ENCODE measurements around the gene TMEM41B.
A peak's percentile ranks its signal among the peaks of the same experiment; 100 is the strongest.
"Not testable (repeated sequence)": the region's sequence is repeated elsewhere in the genome, so short reads cannot be mapped to it uniquely, and the experiment has no call there.

The TMEM41B gene

GRCh38 chr11:9314291-9315077 is at the start of gene TMEM41B:
TSS of gene TMEM41B (minus strand) at chr11:9314593. CDS start at chr11:9314441, 152 bp downstream.
- no peaks in the 10 kb centered on the region for H3K9me3 Mint-ChIP-seq
- H3K4me1 Mint-ChIP-seq (ENCODE audit: low read depth) = peaks cover 26% of the 10 kb centered on the region
- H3K27ac Mint-ChIP-seq = peak within 1 kb of the TSS; percentile 94
- peaks cover 26% of the 10 kb centered on the region for H3K27me3 Mint-ChIP-seq (ENCODE audit: low read depth)
- peaks cover 20% of the 10 kb centered on the region for H3K36me3 Mint-ChIP-seq (ENCODE audit: low read depth)
- DNase-seq (ENCODE audit: low spot score) = peak; percentile 100
- H3K4me3 Mint-ChIP-seq = peak within 1 kb of the TSS; percentile 95

GRCh38 chr11:9362393-9362863 is 48.0 kb upstream of the TMEM41B start:
- Mint-ChIP-seq H3K27me3 (ENCODE audit: low read depth) (peaks cover 3% of the 10 kb centered on the region), H3K9me3 (no peaks in the 10 kb centered on the region), H3K4me1 (ENCODE audit: low read depth) (peaks cover 27% of the 10 kb centered on the region), H3K4me3 (no peak overlapping the region), H3K36me3 (ENCODE audit: low read depth) (no peaks in the 10 kb centered on the region), H3K27ac (peak overlapping the region; percentile 6)
- DNase-seq (ENCODE audit: low spot score) = no peak

- not testable (repeated sequence) for H3K27ac Mint-ChIP-seq; H3K9me3 Mint-ChIP-seq; H3K36me3 Mint-ChIP-seq (ENCODE audit: low read depth); H3K4me3 Mint-ChIP-seq; H3K27me3 Mint-ChIP-seq (ENCODE audit: low read depth); DNase-seq (ENCODE audit: low spot score)
- peaks cover 27% of the 10 kb centered on the region for H3K4me1 Mint-ChIP-seq (ENCODE audit: low read depth)
Observed at GRCh38 chr11:9360862-9361622, 46.6 kb upstream of the TMEM41B start.

GRCh38 chr11:9357041-9357440 is 42.6 kb upstream of the TMEM41B start:
- H3K27me3 Mint-ChIP-seq (ENCODE audit: low read depth) = no peaks in the 10 kb centered on the region
- no peak for DNase-seq (ENCODE audit: low spot score)
- no peak overlapping the region for H3K27ac Mint-ChIP-seq
- no peaks in the 10 kb centered on the region for H3K36me3 Mint-ChIP-seq (ENCODE audit: low read depth)
- no peak overlapping the region for H3K4me3 Mint-ChIP-seq
- peaks cover 6% of the 10 kb centered on the region for H3K4me1 Mint-ChIP-seq (ENCODE audit: low read depth)
- H3K9me3 Mint-ChIP-seq = no peaks in the 10 kb centered on the region

- Mint-ChIP-seq H3K36me3 (ENCODE audit: low read depth) (no peaks in the 10 kb centered on the region), H3K27ac (no peak overlapping the region), H3K4me3 (no peak overlapping the region), H3K27me3 (ENCODE audit: low read depth) (peaks cover 16% of the 10 kb centered on the region), H3K9me3 (no peaks in the 10 kb centered on the region), H3K4me1 (ENCODE audit: low read depth) (peaks cover 19% of the 10 kb centered on the region)
- no peak for DNase-seq (ENCODE audit: low spot score)
Observed at GRCh38 chr11:9351321-9351881, 37.0 kb upstream of the TMEM41B start.

- not testable (repeated sequence) for H3K4me3 Mint-ChIP-seq; DNase-seq (ENCODE audit: low spot score); H3K9me3 Mint-ChIP-seq; H3K27ac Mint-ChIP-seq; H3K36me3 Mint-ChIP-seq (ENCODE audit: low read depth)
- Mint-ChIP-seq H3K27me3 (ENCODE audit: low read depth) (peaks cover 16% of the 10 kb centered on the region), H3K4me1 (ENCODE audit: low read depth) (peaks cover 19% of the 10 kb centered on the region)
Observed at GRCh38 chr11:9347779-9348178, 33.4 kb upstream of the TMEM41B start.

- H3K4me1 Mint-ChIP-seq (ENCODE audit: low read depth) = peaks cover 19% of the 10 kb centered on the region
- H3K9me3 Mint-ChIP-seq = no peaks in the 10 kb centered on the region
- peak overlapping the region; percentile 1 for H3K4me3 Mint-ChIP-seq
- H3K36me3 Mint-ChIP-seq (ENCODE audit: low read depth) = no peaks in the 10 kb centered on the region
- DNase-seq (ENCODE audit: low spot score) = peak; percentile 41
- peak overlapping the region; percentile 12 for H3K27ac Mint-ChIP-seq
- peaks cover 16% of the 10 kb centered on the region for H3K27me3 Mint-ChIP-seq (ENCODE audit: low read depth)
Observed at GRCh38 chr11:9347100-9347499, 32.7 kb upstream of the TMEM41B start.

GRCh38 chr11:9344061-9344680 is 29.8 kb upstream of the TMEM41B start:
- Mint-ChIP-seq H3K9me3 (no peaks in the 10 kb centered on the region), H3K4me1 (ENCODE audit: low read depth) (peaks cover 17% of the 10 kb centered on the region), H3K27me3 (ENCODE audit: low read depth) (peaks cover 7% of the 10 kb centered on the region), H3K36me3 (ENCODE audit: low read depth) (no peaks in the 10 kb centered on the region), H3K27ac (no peak overlapping the region), H3K4me3 (no peak overlapping the region)
- no peak for DNase-seq (ENCODE audit: low spot score)

- Mint-ChIP-seq H3K4me3 (no peak overlapping the region), H3K27ac (no peak overlapping the region)
Observed at GRCh38 chr11:9341638-9342178, 27.3 kb upstream of the TMEM41B start.

GRCh38 chr11:9332655-9333054 is 18.3 kb upstream of the TMEM41B start:
- H3K9me3 Mint-ChIP-seq = no peaks in the 10 kb centered on the region
- no peaks in the 10 kb centered on the region for H3K36me3 Mint-ChIP-seq (ENCODE audit: low read depth)
- DNase-seq (ENCODE audit: low spot score) = no peak
- no peaks in the 10 kb centered on the region for H3K27me3 Mint-ChIP-seq (ENCODE audit: low read depth)
- H3K4me3 Mint-ChIP-seq = no peak overlapping the region
- H3K27ac Mint-ChIP-seq = no peak overlapping the region
- H3K4me1 Mint-ChIP-seq (ENCODE audit: low read depth) = peaks cover 2% of the 10 kb centered on the region

More at GRCh38 chr11:9341638-9342178, 27.3 kb upstream of the TMEM41B start:
- no peaks in the 10 kb centered on the region for H3K27me3 Mint-ChIP-seq (ENCODE audit: low read depth)
- H3K4me1 Mint-ChIP-seq (ENCODE audit: low read depth) = no peaks in the 10 kb centered on the region
- H3K36me3 Mint-ChIP-seq (ENCODE audit: low read depth) = no peaks in the 10 kb centered on the region
- no peak for DNase-seq (ENCODE audit: low spot score)
- no peaks in the 10 kb centered on the region for H3K9me3 Mint-ChIP-seq

GRCh38 chr11:9330387-9331384 is 16.3 kb upstream of the TMEM41B start:
- no peaks in the 10 kb centered on the region for H3K27me3 Mint-ChIP-seq (ENCODE audit: low read depth)
- DNase-seq (ENCODE audit: low spot score) = no peak
- H3K4me3 Mint-ChIP-seq = no peak overlapping the region
- no peaks in the 10 kb centered on the region for H3K9me3 Mint-ChIP-seq
- no peaks in the 10 kb centered on the region for H3K36me3 Mint-ChIP-seq (ENCODE audit: low read depth)
- no peak overlapping the region for H3K27ac Mint-ChIP-seq
- H3K4me1 Mint-ChIP-seq (ENCODE audit: low read depth) = peaks cover 2% of the 10 kb centered on the region

- H3K36me3 Mint-ChIP-seq (ENCODE audit: low read depth) = no peaks in the 10 kb centered on the region
- H3K9me3 Mint-ChIP-seq = no peaks in the 10 kb centered on the region
- H3K27me3 Mint-ChIP-seq (ENCODE audit: low read depth) = peaks cover 50% of the 10 kb centered on the region
- no peak for DNase-seq (ENCODE audit: low spot score)
- no peak overlapping the region for H3K4me3 Mint-ChIP-seq
- H3K27ac Mint-ChIP-seq = no peak overlapping the region
- H3K4me1 Mint-ChIP-seq (ENCODE audit: low read depth) = no peaks in the 10 kb centered on the region
Observed at GRCh38 chr11:9320047-9320446, 5.7 kb upstream of the TMEM41B start.
